ENCODE results near the gene C1QL4.
A peak's percentile ranks its signal among the peaks of the same experiment; 100 is the strongest.
"Not testable (repeated sequence)": the region's sequence is repeated elsewhere in the genome, so short reads cannot be mapped to it uniquely, and the experiment has no call there.

The C1QL4 gene

GRCh38 chr12:49336645-49337584, at the start of gene C1QL4:
TSS of gene C1QL4 (minus strand) at chr12:49337188. CDS start at chr12:49336477, 711 bp downstream.
- DNase-seq (ENCODE audit: low spot score), result peak; percentile 90

DNA sequence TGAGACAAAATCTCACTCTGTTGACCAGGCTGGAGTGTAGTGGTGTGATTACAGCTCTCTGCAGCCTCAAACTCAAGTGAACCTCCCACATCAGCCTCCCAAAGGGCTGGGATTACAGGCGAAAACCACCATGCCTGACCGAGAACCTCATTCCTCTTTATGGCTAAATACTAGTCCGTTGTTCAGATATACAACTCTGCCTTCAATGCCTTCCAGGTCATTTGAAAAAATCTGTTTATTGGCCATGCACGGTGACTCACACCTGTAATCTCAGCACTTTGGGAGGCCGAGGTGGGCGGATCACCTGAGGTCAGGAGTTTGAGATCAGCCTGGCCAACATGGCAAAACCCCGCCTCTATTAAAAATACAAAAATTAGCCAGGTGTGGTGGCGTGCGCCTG, 43.2 kb upstream of the C1QL4 start:
- DNase-seq (ENCODE audit: low spot score), result not testable (repeated sequence)

- no peak for DNase-seq (ENCODE audit: low spot score)
Measured at GRCh38 chr12:49377386-49377785, 40.4 kb upstream of the C1QL4 start.

DNA sequence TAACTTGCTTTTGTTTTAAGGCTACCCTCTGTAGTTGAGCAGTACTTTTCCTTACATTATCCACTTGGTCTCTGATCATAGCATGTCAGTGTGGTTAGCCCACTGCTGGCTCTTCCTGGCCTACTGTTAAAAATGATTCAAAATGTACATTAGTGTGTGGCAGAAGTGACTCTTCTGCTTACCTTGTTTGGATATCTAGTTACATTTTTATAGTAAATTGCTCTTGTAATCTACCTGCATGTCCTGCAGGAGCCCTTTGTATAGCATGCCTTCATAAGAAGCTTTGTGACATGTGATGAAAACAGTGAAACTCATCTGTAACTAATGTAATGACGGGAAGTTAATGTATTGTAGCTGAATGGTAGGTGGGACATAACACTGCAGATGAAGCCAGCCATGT, 38.4 kb upstream of the C1QL4 start:
- no peak for DNase-seq (ENCODE audit: low spot score)

- no peak for DNase-seq (ENCODE audit: low spot score)
Measured at GRCh38 chr12:49370539-49370938, 33.6 kb upstream of the C1QL4 start.

GRCh38 chr12:49369411-49370145, 32.6 kb upstream of the C1QL4 start:
- peak; percentile 57 for DNase-seq (ENCODE audit: low spot score)

DNA sequence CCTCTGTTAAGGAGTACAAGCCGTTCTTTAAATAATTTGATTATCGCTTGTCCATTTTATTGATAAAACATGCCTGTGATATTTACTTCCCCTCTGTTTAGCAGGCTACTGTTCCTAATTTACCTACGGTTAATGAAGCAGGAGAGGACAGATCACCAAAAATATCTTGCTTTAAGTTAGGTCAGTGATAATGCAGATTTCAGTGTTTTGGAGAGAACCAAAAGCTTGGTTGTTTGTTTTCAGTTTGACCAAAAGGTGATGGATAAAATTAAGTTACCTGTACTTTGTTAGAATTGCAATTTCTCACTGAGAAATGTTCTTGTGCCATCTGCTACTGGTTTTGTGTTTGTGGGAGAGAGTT, 31.2 kb upstream of the C1QL4 start:
- no peak for DNase-seq (ENCODE audit: low spot score)

GRCh38 chr12:49367381-49368239, 30.6 kb upstream of the C1QL4 start, which contains the start of gene SPATS2:
TSS of gene SPATS2 (plus strand) at chr12:49367462. CDS start at chr12:49461013, 93,551 bp downstream.
- no peak for DNase-seq (ENCODE audit: low spot score)

DNA sequence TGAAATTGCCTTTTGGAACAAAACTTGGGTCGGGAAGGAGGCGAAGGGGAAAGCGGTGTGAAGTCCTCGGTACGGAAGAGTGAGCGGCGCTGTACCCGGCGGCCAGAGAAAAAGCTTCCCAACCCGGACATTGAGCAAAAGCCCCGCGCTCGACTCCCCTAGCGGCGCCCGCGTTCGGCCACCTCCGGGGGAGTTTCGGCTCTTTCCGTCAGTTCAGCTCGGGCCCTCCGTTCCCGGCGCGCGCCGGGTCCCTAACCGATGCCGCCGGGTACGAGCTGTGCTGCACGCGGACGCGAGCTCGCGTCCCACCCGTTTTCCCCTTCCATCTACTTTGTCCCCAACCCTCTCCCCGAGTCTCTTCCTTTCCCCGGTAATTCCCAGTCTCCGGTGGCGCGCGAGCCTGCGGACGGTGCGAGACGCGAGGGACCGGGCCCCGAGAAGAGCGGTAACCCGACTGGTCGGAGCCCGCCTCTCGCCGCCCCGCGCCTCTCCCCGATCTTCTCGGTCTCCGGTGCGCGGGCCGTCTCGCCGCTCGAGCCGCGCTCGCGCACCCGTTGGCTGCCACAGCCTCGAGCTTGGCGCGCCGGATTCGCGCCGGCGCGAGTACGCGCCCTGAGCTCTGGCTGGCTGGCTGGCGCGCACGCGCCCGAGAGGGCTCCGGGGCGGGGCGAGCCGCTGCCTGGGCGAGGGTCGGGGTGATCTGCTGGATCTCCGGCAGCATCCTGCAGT, 29.8 kb upstream of the C1QL4 start:
- DNase-seq (ENCODE audit: low spot score), result peak; percentile 95

GRCh38 chr12:49366096-49366651, 29.2 kb upstream of the C1QL4 start:
- no peak for DNase-seq (ENCODE audit: low spot score)

DNA sequence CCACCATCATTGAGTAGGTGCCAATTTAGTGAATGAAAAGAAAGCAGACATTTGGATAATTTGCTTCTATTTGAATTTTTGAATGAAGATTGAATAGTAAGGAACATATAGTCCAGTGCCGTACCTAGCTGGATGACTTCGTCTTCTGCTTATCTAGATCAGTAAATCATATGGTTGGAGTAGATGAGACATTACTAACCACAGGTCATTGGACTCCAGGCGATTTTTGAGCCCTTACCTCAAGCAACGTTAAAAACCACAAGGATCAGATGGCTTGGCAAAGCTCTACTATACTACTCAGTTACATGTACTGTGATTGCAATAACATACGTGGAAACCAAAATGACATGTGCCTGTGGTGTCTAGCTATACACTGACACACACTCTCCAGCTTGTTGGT, 28.6 kb upstream of the C1QL4 start:
- no peak for DNase-seq (ENCODE audit: low spot score)

DNA sequence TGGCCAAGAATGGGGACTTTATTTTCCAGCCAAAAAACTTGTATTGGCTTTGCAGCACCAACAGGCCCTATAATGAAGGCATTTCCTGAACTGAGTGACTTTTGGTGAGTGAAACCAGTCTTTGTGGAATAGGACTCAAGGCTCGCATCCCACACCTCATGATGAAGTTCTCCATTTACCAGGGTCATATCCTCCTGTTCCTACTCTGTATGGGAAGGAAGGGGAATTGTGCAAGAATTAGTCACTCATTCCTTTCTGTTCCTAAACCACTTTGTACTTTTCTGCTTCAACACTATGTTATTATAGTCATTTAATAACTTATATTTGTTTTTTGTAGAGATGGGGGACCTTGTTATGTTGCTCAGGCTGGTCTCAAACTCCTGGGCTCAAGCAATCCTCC, 28.0 kb upstream of the C1QL4 start:
- no peak for DNase-seq (ENCODE audit: low spot score)

- no peak for DNase-seq (ENCODE audit: low spot score)
Measured at GRCh38 chr12:49362077-49362476, 25.1 kb upstream of the C1QL4 start.

DNA sequence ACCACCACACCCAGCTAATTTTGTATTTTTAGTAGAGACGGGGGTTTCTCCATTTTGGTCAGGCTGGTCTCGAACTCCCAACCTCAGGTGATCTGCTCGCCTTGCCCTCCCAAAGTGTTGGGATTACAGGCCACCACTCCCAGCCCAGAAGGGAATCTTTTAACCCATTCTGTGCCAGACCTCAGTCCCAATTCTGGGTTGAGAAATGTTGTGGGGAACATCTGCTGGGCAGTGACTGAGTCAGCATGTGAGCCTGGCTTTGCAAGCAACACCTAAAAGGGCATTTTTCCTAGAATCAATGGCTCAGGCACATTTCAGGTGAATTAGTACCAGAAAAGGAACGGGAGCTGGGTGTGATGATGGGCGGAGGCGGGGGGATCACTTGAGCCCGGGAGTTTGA, 22.7 kb upstream of the C1QL4 start:
- no peak for DNase-seq (ENCODE audit: low spot score)

DNA sequence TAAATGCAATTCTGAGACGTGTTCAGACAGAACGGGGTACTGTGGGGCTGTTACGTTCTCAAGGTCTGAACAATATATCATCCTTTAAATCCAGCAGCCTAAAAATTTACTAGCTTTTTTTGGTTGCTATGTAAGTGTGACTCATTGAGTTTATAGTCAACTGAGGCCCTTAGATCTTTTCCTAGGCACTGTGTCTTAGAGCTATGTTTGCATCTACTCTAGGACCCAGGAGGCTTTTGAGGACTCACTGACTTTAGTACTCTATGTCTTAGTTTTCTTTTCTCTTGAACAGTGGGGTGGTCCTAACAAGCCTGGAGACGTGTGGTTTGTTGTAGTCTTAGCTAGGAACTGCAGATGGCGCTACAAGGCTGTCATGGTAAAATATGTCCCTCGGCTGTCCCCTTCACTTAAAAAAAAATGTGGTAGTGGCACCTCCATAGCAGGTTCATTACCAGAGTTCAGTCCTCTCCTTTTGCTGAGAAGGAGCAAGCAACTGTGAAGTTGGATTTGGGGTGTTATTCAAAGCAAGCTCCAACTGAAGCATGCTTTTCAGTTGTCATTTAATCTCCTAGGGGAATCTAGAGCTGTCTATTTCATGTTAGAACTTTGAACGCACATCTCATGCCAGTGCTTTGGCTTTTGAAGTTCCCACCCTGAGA, 21.6 kb upstream of the C1QL4 start:
- peak; percentile 77 for DNase-seq (ENCODE audit: low spot score)

- peak; percentile 38 for DNase-seq (ENCODE audit: low spot score)
Measured at GRCh38 chr12:49357103-49357678, 20.2 kb upstream of the C1QL4 start.

DNA sequence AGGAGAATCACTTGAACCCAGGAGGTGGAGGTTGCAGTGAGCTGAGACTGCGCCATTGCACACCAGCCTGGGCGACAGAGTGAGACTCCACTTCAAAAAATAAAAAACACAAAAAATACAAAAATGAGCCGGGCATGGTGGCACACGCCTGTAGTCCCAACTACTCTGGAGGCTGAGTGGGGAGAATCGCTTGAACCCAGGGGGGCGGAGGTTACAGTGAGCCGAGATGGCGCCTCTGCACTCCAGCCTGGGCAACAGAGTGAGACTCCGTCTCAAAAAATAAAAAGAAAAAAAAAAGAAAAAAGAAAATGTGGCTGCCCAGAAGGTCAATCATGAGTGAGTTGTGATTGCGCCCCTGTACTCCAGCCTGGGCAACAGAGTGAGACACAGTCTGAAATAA, 18.9 kb upstream of the C1QL4 start:
- DNase-seq (ENCODE audit: low spot score), result no peak

GRCh38 chr12:49352351-49352750, 15.4 kb upstream of the C1QL4 start:
- no peak for DNase-seq (ENCODE audit: low spot score)

DNA sequence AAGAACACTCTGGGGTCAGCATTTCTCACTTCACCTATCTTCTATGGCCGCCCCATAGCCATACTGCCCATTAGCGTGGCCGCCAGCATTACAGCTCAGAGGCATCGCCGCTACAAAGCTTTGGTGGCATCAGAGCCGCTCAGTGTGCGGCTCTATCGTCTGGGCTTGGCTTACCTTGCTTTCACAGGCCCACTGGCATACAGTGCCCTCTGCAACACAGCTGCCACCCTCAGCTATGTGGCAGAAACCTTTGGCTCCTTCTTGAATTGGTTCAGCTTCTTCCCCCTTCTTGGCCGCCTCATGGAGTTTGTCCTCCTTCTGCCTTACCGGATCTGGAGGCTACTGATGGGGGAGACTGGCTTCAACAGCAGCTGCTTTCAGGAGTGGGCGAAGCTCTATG, 12.3 kb upstream of the C1QL4 start:
- DNase-seq (ENCODE audit: low spot score), result no peak

DNA sequence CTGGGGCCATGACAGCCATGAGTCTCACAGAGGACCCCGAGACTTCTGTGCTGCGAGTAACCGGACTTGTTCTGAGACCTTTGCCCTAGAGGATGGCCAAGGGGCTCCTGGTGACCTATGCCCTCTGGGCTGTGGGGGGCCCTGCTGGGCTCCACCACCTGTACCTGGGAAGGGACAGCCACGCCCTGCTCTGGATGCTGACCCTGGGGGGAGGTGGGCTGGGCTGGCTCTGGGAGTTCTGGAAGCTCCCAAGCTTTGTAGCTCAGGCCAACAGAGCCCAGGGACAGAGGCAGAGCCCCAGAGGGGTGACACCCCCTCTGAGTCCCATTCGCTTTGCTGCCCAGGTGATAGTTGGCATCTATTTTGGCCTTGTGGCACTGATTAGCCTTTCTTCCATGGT, 11.8 kb upstream of the C1QL4 start:
- DNase-seq (ENCODE audit: low spot score), result no peak
